ENCODE results near the gene PCSK1. TPM values are rescaled to one million over a fixed set of nuclear protein-coding genes. Genes with fewer than 3 reads are reported as not detected.

PCSK1 gene
- total and polyA plus RNA-seq, 2 donors (not counting 3 experiments of a cell fraction or from before 2014, with no cell fraction given), result 0.95 to 8.7 TPM

DNA sequence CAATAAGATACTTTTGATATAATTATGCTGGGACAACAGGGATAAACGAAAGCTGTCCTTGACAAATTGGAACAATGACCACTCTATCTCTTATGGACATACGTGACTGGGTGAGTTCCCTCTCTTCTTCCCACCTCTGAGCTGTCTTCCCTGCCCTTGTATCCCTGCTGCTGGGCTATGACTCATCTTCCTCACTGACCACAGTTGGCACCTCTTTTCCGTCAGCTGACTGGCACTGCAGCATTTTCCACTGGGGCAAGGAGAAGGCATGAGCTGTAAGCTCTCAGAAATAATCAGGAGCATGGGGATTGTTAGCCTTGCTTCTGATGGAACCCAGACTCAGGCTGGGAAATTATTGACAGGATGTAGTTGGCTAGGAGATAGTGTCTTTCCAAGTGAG lies 48.7 kb downstream of the PCSK1 start:
- intact Hi-C loops (cut with micrococcal nuclease), result no loop called here
- Histone ChIP-seq H2AFZ (ENCODE audit: low read depth, low read length) (no peak overlapping the region), H3K27me3 (ENCODE audit: control insufficient read depth in 2 of 2, insufficient read depth in 2 of 2, low read length in 2 of 2) (no peaks in the 10 kb centered on the region), H3K9me3 (replicated peaks; ENCODE audit: control insufficient read depth, insufficient read depth, low read length) (no peaks in the 10 kb centered on the region), H3K9me1 (replicated peaks; ENCODE audit: control insufficient read depth, extremely low read depth, insufficient read depth, low read length) (no peaks in the 10 kb centered on the region), H3K4me1 (ENCODE audit: control insufficient read depth, extremely low read depth, insufficient read depth, low read length) (peaks cover 10% of the 10 kb centered on the region), H3K79me2 (ENCODE audit: control insufficient read depth, insufficient read depth, low read length) (no peaks in the 10 kb centered on the region), H3K4me3 (replicated peaks in 1 of 3; ENCODE audit: insufficient read depth in 1 of 3, low read depth in 1 of 3, low read length in 3 of 3) (no peak overlapping the region), H3K27ac (ENCODE audit: insufficient read depth, low read depth, low read length) (no peak overlapping the region), H4K20me1 (replicated peaks; ENCODE audit: control insufficient read depth, extremely low read depth, insufficient read depth, low read length) (no peaks in the 10 kb centered on the region), H3K4me2 (ENCODE audit: insufficient read depth, low read length) (peak overlapping the region; percentile 19), H3K9ac (replicated peaks; ENCODE audit: extremely low read depth, insufficient read depth, low read length) (no peak overlapping the region), H3K36me3 (ENCODE audit: control insufficient read depth in 2 of 2, extremely low read depth in 1 of 2, insufficient read depth in 2 of 2, low read length in 2 of 2) (no peaks in the 10 kb centered on the region)
- ChIA-PET POLR2A (interaction anchor here (0.6 kb wide), 1 partner anchor 50 kb away, joined by 3 read pairs; no protein-coding TSS in a partner anchor), CTCF (interaction anchor here (0.7 to 1.7 kb wide), 5 partner anchors 9 to 230 kb away, joined by 3 to 8 read pairs (median 4); no protein-coding TSS in a partner anchor)
- FAIRE-seq, result peak; percentile 91
- DNase-seq (ENCODE audit: low read depth, low spot score), result peak; percentile 83
- dilution Hi-C loops (cut with MboI; ENCODE audit: extremely low pct_ligation_motif_present, low sequenced_read_pairs), result no loop called here
- TF ChIP-seq GATA2 (IDR thresholded peaks at IDR 0.05; ENCODE audit: insufficient read depth, insufficient read length, low read depth, low read length), result peak; percentile 17
- no peak for TF ChIP-seq MYC (IDR thresholded peaks at IDR 0.05; ENCODE audit: low read depth, low read length)
- no peak for TF ChIP-seq POLR2A (IDR thresholded peaks at IDR 0.05; ENCODE audit: low read depth, low read length)
- peak; percentile 75 for TF ChIP-seq JUN (IDR thresholded peaks at IDR 0.05; ENCODE audit: borderline replicate concordance, insufficient read depth, insufficient read length, low read depth)
- TF ChIP-seq FOS (IDR thresholded peaks at IDR 0.05; ENCODE audit: borderline replicate concordance, insufficient read depth, low read length), result peak; percentile 92
- BruUV-seq (replicated peaks), result no TSS peak

DNA sequence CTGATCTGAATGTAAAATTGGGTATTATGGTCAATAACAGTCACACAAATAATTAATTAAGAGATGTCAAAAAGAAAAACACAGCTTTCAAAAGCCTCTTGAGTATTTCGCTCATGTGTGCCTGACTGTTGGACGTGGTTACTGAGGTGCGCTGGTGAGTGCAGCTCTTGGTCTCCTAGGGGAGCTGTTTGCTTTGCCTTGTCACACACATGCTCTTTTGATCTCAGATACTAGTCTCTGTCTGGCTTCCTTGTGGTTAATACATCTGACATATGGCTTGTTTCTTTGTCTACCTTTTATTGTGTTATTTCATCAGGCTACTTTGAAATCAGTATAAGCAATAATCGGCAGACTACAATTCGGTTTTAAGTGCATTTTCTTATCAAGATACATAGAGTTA lies 51.5 kb downstream of the PCSK1 start:
- H3K9ac ChIP-seq (replicated peaks; ENCODE audit: extremely low read depth, insufficient read depth, low read length), result no peak overlapping the region
- H2AFZ ChIP-seq (ENCODE audit: low read depth, low read length), result no peak overlapping the region
- H3K27me3 ChIP-seq (ENCODE audit: control insufficient read depth in 2 of 2, insufficient read depth in 2 of 2, low read length in 2 of 2), result no peaks in the 10 kb centered on the region
- no peaks in the 10 kb centered on the region for H3K36me3 ChIP-seq (ENCODE audit: control insufficient read depth in 2 of 2, extremely low read depth in 1 of 2, insufficient read depth in 2 of 2, low read length in 2 of 2)
- no TSS peak for BruUV-seq (replicated peaks)
- DNase-seq (ENCODE audit: low read depth, low spot score) (no peak), FAIRE-seq (peak; percentile 31)
- peaks cover 10% of the 10 kb centered on the region for H3K4me1 ChIP-seq (ENCODE audit: control insufficient read depth, extremely low read depth, insufficient read depth, low read length)
- H4K20me1 ChIP-seq (replicated peaks; ENCODE audit: control insufficient read depth, extremely low read depth, insufficient read depth, low read length), result no peaks in the 10 kb centered on the region
- intact Hi-C loops (cut with micrococcal nuclease) (no loop called here), dilution Hi-C loops (cut with MboI; ENCODE audit: extremely low pct_ligation_motif_present, low sequenced_read_pairs) (no loop called here)
- H3K79me2 ChIP-seq (ENCODE audit: control insufficient read depth, insufficient read depth, low read length), result no peaks in the 10 kb centered on the region
- H3K27ac ChIP-seq (ENCODE audit: insufficient read depth, low read depth, low read length), result no peak overlapping the region
- no peaks in the 10 kb centered on the region for H3K9me3 ChIP-seq (replicated peaks; ENCODE audit: control insufficient read depth, insufficient read depth, low read length)
- ChIA-PET CTCF (interaction anchor here (1.1 kb wide), 1 partner anchor 11 kb away, joined by 4 read pairs; no protein-coding TSS in a partner anchor), POLR2A (no interaction called here)
- no peak overlapping the region for H3K4me3 ChIP-seq (replicated peaks in 1 of 3; ENCODE audit: insufficient read depth in 1 of 3, low read depth in 1 of 3, low read length in 3 of 3)
- H3K9me1 ChIP-seq (replicated peaks; ENCODE audit: control insufficient read depth, extremely low read depth, insufficient read depth, low read length), result no peaks in the 10 kb centered on the region
- H3K4me2 ChIP-seq (ENCODE audit: insufficient read depth, low read length), result no peak overlapping the region
- TF ChIP-seq, protein P1, sequence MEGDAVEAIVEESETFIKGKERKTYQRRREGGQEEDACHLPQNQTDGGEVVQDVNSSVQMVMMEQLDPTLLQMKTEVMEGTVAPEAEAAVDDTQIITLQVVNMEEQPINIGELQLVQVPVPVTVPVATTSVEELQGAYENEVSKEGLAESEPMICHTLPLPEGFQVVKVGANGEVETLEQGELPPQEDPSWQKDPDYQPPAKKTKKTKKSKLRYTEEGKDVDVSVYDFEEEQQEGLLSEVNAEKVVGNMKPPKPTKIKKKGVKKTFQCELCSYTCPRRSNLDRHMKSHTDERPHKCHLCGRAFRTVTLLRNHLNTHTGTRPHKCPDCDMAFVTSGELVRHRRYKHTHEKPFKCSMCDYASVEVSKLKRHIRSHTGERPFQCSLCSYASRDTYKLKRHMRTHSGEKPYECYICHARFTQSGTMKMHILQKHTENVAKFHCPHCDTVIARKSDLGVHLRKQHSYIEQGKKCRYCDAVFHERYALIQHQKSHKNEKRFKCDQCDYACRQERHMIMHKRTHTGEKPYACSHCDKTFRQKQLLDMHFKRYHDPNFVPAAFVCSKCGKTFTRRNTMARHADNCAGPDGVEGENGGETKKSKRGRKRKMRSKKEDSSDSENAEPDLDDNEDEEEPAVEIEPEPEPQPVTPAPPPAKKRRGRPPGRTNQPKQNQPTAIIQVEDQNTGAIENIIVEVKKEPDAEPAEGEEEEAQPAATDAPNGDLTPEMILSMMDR (IDR thresholded peaks at IDR 0.05; ENCODE audit: extremely low read depth in 1 of 2, insufficient read depth in 1 of 2, low read depth in 1 of 2, low read length in 2 of 2), result no peak
- no peak for TF ChIP-seq MYC (IDR thresholded peaks at IDR 0.05; ENCODE audit: low read depth, low read length)
- TF ChIP-seq JUN (IDR thresholded peaks at IDR 0.05; ENCODE audit: borderline replicate concordance, insufficient read depth, insufficient read length, low read depth), result no peak
- TF ChIP-seq POLR2AphosphoS5 (IDR thresholded peaks at IDR 0.05; ENCODE audit: insufficient read depth, low read depth, low read length), result no peak
- TF ChIP-seq POLR2A (IDR thresholded peaks at IDR 0.05; ENCODE audit: low read depth, low read length), result no peak
- TF ChIP-seq FOS (IDR thresholded peaks at IDR 0.05; ENCODE audit: borderline replicate concordance, insufficient read depth, low read length), result no peak
- no peak for TF ChIP-seq EZH2 (IDR thresholded peaks at IDR 0.05; ENCODE audit: borderline replicate concordance, low read depth, low read length, severe bottlenecking)
- TF ChIP-seq, protein P2, sequence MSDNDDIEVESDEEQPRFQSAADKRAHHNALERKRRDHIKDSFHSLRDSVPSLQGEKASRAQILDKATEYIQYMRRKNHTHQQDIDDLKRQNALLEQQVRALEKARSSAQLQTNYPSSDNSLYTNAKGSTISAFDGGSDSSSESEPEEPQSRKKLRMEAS (IDR thresholded peaks at IDR 0.05; ENCODE audit: insufficient read depth, insufficient read length), result no peak
- no peak for TF ChIP-seq GATA2 (IDR thresholded peaks at IDR 0.05; ENCODE audit: insufficient read depth, insufficient read length, low read depth, low read length)
